Measurements from ENCODE around the gene CDH23.

- TF ChIP-seq POLR2AphosphoS5 (IDR thresholded peaks at IDR 0.05; ENCODE audit: low read depth, low read length) (no peak), REST (IDR thresholded peaks at IDR 0.05; ENCODE audit: insufficient read depth in 1 of 2, low read depth in 2 of 2, low read length in 2 of 2) (no peak), SIN3A (IDR thresholded peaks at IDR 0.05; ENCODE audit: borderline replicate concordance, insufficient read depth, low read length) (no peak), TAF1 (IDR thresholded peaks at IDR 0.05; ENCODE audit: borderline replicate concordance, insufficient read depth, low read length) (no peak)
Observed at GRCh38 chr10:71599518-71599917, 202.8 kb downstream of the CDH23 start.
